ENCODE results near the gene SNX30.
A peak's percentile ranks its signal among the peaks of the same experiment; 100 is the strongest.

SNX30 gene

GRCh38 chr9:112890106-112891081, 139.8 kb downstream of the SNX30 start, which contains the start of gene SLC46A2:
SLC46A2 (minus strand) TSS chr9:112890876; CDS start chr9:112890681, 195 bp downstream.
- DNase-seq: no peak

- DNase-seq: no peak
Observed at GRCh38 chr9:112891521-112891920, 141.0 kb downstream of the SNX30 start.

DNA sequence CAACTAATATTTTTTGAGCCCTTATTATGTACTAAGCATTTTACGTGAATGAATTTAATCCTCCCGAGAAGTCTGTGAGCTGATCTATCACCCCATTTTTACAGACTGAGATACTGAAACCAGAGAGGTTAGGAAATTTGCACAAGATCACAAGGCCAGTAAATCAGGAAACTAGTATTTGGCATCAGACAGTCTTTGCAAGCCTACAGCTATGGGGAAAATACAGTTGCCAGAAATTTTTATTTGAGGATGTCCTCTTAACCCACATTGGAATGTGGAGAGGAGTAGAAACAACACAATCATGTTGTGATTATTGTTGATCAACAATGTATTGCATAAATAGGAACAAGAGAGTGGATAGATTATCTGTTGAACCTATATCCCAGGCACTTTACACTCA, 142.4 kb downstream of the SNX30 start:
- no peak for DNase-seq

GRCh38 chr9:112894041-112894440, 143.5 kb downstream of the SNX30 start:
- DNase-seq: no peak

DNA sequence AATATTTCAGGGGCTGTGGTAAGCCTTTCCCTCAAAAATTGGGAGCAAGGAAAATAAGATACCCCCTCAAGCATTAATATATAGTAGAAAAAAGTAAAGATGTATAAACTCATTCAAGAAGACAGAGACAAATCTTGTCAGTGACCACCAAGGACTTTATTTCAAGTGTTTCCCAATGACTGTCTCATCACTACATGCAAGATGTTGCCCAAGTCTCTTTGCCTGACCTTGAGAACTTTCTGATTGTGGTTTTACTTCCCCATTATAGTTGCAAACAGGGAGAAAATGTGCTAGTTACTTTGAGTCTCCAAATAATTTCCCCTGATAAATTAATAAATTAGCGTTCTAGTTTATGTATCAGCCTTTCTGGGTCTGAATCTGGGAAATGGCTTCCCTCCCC, 144.1 kb downstream of the SNX30 start:
- no peak for DNase-seq

- no peak for DNase-seq
Observed at GRCh38 chr9:112896131-112896530, 145.6 kb downstream of the SNX30 start.

- DNase-seq: no peak
Observed at GRCh38 chr9:112898872-112899311, 148.3 kb downstream of the SNX30 start.

DNA sequence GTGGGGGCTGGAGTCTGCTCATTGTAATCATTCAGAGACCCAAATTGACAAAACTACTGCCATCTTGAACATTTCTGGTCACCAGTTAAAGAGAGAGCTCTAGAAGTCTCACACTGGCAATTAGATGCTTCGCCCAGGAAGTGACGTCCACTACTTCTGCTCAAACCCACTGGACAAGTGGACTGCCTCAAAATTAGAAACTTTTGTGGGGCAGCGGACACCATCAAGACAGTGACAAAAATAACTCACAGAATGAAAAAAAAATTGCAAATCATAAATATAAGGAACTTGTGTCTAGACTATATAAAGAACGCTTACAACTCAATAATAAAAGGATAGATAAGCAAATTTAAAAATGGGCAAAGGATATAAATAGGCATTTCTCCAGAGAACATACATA, 149.9 kb downstream of the SNX30 start:
- DNase-seq: no peak

DNA sequence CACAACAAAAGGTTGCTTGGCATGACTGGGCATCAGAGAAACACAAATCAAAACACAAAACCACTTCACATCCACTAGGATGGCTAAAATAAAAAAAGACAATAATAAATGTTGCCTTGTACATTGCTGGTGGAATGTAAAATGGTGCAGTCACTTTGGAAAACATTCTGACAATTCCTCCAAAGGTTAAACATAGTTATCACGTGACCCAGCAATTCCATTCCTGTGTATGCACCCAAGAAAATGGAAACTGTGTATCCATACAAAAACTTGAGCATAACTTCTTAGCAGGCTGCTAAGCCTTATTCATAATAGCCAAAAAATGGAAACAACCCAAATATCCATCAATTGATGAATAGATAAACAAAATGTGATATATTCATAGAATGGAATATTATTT, 150.3 kb downstream of the SNX30 start:
- DNase-seq: no peak

- DNase-seq: no peak
Observed at GRCh38 chr9:112905084-112905483, 154.5 kb downstream of the SNX30 start.

GRCh38 chr9:112911736-112912135, 161.2 kb downstream of the SNX30 start:
- DNase-seq: no peak

- no peak for DNase-seq
Observed at GRCh38 chr9:112912636-112913035, 162.1 kb downstream of the SNX30 start.

GRCh38 chr9:112913326-112913725, 162.8 kb downstream of the SNX30 start:
- no peak for DNase-seq

DNA sequence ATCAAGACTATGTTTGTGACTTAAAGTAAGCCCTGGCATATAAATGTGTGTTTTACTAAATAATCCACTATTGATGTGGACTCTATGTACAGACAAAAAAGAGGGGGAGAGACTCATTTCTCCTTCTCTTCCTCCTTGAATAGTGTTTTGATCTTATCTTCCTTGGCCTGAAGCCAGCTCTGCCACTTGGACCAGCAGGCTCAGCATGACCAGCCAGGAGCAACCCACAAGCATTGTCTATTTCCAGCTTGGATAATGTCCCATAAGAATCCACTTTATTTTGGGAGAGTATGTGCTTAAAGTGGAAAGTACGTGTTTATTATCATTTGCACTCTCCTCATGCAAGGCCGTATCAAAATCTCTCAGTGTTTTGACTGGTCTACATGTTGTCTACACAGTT, 164.0 kb downstream of the SNX30 start:
- no peak for DNase-seq

- no peak for DNase-seq
Observed at GRCh38 chr9:112917047-112917986, 166.8 kb downstream of the SNX30 start.

- no peak for DNase-seq
Observed at GRCh38 chr9:112917987-112918362, 167.4 kb downstream of the SNX30 start.

DNA sequence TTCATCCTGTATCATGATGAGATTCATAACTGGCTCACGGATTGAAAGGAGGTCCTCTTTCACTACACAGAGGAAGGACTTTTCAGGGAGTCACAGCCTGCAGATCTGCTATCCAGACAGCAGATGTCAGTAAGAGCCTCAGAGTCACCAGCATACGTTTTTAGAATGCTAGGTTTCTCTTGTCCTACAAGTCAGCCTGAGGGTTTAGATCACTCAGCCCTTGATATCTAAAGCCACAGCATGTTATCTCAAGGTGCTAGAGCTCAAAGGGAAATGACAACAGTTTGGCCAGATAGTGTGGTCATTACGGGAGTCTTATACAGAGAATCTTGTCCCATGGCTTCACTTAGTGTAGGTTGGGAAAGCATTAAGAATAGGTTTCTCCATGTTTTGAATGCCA, 171.0 kb downstream of the SNX30 start:
- DNase-seq: peak in 1 of 2 donors; percentile 11

Measured in hippocampal formation (tissue), 2 donors.